ENCODE data around the gene ARIH2. TPM values are rescaled to one million over a fixed set of nuclear protein-coding genes. Genes with fewer than 3 reads are reported as not detected.

ARIH2 gene
- total and polyA plus RNA-seq, 2 of the 8 experiments (the other 6 are each of a cell fraction or from before 2014, with no cell fraction given): 72.9 to 136 TPM

DNA sequence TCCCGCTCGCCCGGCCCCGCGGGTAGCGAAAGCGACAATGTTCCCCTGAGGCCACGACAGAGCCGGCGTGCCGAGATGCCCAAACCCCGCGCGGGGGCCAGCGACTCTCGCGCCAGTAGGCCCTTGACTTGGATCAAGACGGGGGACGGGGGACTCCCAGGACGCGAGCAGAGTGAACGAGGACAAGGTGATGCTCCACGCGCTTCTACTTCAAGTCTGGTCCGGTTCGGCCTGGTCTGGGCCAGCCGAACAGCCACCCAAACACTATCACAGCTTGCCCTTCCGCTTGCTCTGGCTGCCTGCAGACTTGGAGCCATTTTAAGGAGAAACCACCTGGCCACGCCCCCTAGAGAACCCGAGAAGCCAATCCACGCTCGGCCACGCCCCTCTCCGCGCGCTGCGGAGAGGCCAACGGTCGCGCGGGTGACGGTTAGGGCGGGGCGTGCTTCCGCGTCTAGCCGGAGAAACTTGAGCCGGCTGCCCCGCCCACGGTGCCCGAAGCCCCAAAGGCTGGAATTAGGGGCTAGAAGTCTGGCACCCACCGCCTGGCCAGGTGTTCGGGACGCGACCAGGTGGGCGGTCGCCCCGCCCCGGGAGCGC is 102.7 kb downstream of the ARIH2 start (continued):
- TF ChIP-seq FOSL1 (IDR thresholded peaks at IDR 0.05; ENCODE audit: insufficient read depth, low read depth, low read length) (no peak), TEAD4 (IDR thresholded peaks at IDR 0.05; ENCODE audit: low read depth, low read length) (no peak), EGR1 (IDR thresholded peaks at IDR 0.05; ENCODE audit: borderline replicate concordance, low read depth, low read length) (no peak), SAP30 (IDR thresholded peaks at IDR 0.05; ENCODE audit: insufficient read depth, insufficient replicate concordance, low read length) (no peak), JUND (IDR thresholded peaks at IDR 0.05; ENCODE audit: low read length) (no peak), SIN3A (conservative IDR thresholded peaks at IDR 0.05 in 1 of 2, IDR thresholded peaks at IDR 0.05 in 1 of 2; ENCODE audit: low read depth in 1 of 2, low read length in 2 of 2) (peak; percentile 38 to 58; a peak in 2 of 4 replicates), BCL11A (IDR thresholded peaks at IDR 0.05; ENCODE audit: low read depth in 2 of 2, low read length in 2 of 2) (no peak), TAF7 (optimal IDR thresholded peaks at IDR 0.05; ENCODE audit: borderline replicate concordance, low read depth, low read length) (peak; percentile 74)
- TF ChIP-seq, protein P1, sequence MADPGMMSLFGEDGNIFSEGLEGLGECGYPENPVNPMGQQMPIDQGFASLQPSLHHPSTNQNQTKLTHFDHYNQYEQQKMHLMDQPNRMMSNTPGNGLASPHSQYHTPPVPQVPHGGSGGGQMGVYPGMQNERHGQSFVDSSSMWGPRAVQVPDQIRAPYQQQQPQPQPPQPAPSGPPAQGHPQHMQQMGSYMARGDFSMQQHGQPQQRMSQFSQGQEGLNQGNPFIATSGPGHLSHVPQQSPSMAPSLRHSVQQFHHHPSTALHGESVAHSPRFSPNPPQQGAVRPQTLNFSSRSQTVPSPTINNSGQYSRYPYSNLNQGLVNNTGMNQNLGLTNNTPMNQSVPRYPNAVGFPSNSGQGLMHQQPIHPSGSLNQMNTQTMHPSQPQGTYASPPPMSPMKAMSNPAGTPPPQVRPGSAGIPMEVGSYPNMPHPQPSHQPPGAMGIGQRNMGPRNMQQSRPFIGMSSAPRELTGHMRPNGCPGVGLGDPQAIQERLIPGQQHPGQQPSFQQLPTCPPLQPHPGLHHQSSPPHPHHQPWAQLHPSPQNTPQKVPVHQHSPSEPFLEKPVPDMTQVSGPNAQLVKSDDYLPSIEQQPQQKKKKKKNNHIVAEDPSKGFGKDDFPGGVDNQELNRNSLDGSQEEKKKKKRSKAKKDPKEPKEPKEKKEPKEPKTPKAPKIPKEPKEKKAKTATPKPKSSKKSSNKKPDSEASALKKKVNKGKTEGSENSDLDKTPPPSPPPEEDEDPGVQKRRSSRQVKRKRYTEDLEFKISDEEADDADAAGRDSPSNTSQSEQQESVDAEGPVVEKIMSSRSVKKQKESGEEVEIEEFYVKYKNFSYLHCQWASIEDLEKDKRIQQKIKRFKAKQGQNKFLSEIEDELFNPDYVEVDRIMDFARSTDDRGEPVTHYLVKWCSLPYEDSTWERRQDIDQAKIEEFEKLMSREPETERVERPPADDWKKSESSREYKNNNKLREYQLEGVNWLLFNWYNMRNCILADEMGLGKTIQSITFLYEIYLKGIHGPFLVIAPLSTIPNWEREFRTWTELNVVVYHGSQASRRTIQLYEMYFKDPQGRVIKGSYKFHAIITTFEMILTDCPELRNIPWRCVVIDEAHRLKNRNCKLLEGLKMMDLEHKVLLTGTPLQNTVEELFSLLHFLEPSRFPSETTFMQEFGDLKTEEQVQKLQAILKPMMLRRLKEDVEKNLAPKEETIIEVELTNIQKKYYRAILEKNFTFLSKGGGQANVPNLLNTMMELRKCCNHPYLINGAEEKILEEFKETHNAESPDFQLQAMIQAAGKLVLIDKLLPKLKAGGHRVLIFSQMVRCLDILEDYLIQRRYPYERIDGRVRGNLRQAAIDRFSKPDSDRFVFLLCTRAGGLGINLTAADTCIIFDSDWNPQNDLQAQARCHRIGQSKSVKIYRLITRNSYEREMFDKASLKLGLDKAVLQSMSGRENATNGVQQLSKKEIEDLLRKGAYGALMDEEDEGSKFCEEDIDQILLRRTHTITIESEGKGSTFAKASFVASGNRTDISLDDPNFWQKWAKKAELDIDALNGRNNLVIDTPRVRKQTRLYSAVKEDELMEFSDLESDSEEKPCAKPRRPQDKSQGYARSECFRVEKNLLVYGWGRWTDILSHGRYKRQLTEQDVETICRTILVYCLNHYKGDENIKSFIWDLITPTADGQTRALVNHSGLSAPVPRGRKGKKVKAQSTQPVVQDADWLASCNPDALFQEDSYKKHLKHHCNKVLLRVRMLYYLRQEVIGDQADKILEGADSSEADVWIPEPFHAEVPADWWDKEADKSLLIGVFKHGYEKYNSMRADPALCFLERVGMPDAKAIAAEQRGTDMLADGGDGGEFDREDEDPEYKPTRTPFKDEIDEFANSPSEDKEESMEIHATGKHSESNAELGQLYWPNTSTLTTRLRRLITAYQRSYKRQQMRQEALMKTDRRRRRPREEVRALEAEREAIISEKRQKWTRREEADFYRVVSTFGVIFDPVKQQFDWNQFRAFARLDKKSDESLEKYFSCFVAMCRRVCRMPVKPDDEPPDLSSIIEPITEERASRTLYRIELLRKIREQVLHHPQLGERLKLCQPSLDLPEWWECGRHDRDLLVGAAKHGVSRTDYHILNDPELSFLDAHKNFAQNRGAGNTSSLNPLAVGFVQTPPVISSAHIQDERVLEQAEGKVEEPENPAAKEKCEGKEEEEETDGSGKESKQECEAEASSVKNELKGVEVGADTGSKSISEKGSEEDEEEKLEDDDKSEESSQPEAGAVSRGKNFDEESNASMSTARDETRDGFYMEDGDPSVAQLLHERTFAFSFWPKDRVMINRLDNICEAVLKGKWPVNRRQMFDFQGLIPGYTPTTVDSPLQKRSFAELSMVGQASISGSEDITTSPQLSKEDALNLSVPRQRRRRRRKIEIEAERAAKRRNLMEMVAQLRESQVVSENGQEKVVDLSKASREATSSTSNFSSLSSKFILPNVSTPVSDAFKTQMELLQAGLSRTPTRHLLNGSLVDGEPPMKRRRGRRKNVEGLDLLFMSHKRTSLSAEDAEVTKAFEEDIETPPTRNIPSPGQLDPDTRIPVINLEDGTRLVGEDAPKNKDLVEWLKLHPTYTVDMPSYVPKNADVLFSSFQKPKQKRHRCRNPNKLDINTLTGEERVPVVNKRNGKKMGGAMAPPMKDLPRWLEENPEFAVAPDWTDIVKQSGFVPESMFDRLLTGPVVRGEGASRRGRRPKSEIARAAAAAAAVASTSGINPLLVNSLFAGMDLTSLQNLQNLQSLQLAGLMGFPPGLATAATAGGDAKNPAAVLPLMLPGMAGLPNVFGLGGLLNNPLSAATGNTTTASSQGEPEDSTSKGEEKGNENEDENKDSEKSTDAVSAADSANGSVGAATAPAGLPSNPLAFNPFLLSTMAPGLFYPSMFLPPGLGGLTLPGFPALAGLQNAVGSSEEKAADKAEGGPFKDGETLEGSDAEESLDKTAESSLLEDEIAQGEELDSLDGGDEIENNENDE (IDR thresholded peaks at IDR 0.05; ENCODE audit: insufficient replicate concordance, low read length): no peak

All from H1 (cell line).